Measurements from ENCODE around the gene MIR17HG. TPM values are rescaled to one million over a fixed set of nuclear protein-coding genes. Genes with fewer than 3 reads are reported as not detected.
"Not testable (repeated sequence)": the region's sequence is repeated elsewhere in the genome, so short reads cannot be mapped to it uniquely, and the experiment has no call there.

The MIR17HG gene
- total RNA-seq, 1 donor from 2014 or later: 3.6 TPM

- DNase-seq (ENCODE audit: low read depth): peak; percentile 43
These were observed 764 bp downstream of the MIR17HG start for GRCh38 chr13:91347996-91348905.

- peak; percentile 91 for DNase-seq (ENCODE audit: low read depth)
These were observed 1.5 kb downstream of the MIR17HG start for GRCh38 chr13:91348906-91349435.

- DNase-seq (ENCODE audit: low read depth): no peak
These were observed 2.8 kb downstream of the MIR17HG start for GRCh38 chr13:91349992-91350911.

- no peak for DNase-seq (ENCODE audit: low read depth)
These were observed 3.6 kb downstream of the MIR17HG start for GRCh38 chr13:91351123-91351522.

GRCh38 chr13:91351980-91352379 is 4.5 kb downstream of the MIR17HG start:
- no peak for DNase-seq (ENCODE audit: low read depth)

GRCh38 chr13:91352891-91353290 is 5.4 kb downstream of the MIR17HG start:
- DNase-seq (ENCODE audit: low read depth): not testable (repeated sequence)

GRCh38 chr13:91353494-91353893 is 6.0 kb downstream of the MIR17HG start:
- DNase-seq (ENCODE audit: low read depth): no peak

GRCh38 chr13:91355099-91355825 is 7.8 kb downstream of the MIR17HG start:
- DNase-seq (ENCODE audit: low read depth): no peak

- DNase-seq (ENCODE audit: low read depth): no peak
These were observed 8.6 kb downstream of the MIR17HG start for GRCh38 chr13:91355826-91356710.

- DNase-seq (ENCODE audit: low read depth): no peak
These were observed 9.6 kb downstream of the MIR17HG start for GRCh38 chr13:91356919-91357612.

- no peak for DNase-seq (ENCODE audit: low read depth)
These were observed 10.3 kb downstream of the MIR17HG start for GRCh38 chr13:91357613-91358386.

GRCh38 chr13:91358387-91358782 is 10.9 kb downstream of the MIR17HG start:
- DNase-seq (ENCODE audit: low read depth): peak; percentile 30

GRCh38 chr13:91359111-91359510 is 11.6 kb downstream of the MIR17HG start:
- no peak for DNase-seq (ENCODE audit: low read depth)

GRCh38 chr13:91359631-91360030 is 12.1 kb downstream of the MIR17HG start:
- no peak for DNase-seq (ENCODE audit: low read depth)

- DNase-seq (ENCODE audit: low read depth): no peak
These were observed 12.8 kb downstream of the MIR17HG start for GRCh38 chr13:91360246-91360751.

- DNase-seq (ENCODE audit: low read depth): no peak
These were observed 14.3 kb downstream of the MIR17HG start for GRCh38 chr13:91361755-91362271.

GRCh38 chr13:91362908-91363307 is 15.4 kb downstream of the MIR17HG start:
- DNase-seq (ENCODE audit: low read depth): no peak

- no peak for DNase-seq (ENCODE audit: low read depth)
These were observed 20.6 kb downstream of the MIR17HG start for GRCh38 chr13:91368101-91368500.

Measured in myocyte (in vitro differentiated cells).